Ovary (tissue), 9 donors: ENCODE measurements around the gene FNIP2. TPM values are rescaled to one million over a fixed set of nuclear protein-coding genes. Genes with fewer than 3 reads are reported as not detected.

ENCODE experiments used
- DNase-seq, 5 donors: peaks; one replicate each; pipeline ENCODE4 v3.0.0-alpha.2; 2019 to 2020
- H3K27ac ChIP-seq, 2 donors: fragments of 200-600 bp; one replicate each; pipeline versions ENCODE4 v1.5.1 to v1.8.0; 2019 to 2022
- H3K27me3 ChIP-seq: fragments of 200-600 bp; one replicate; pipeline ENCODE4 v1.8.0; 2022
- H3K36me3 ChIP-seq: fragments of 200-600 bp; sonication (generic); one replicate; pipeline ENCODE4 v1.5.1; 2019
- H3K4me1 ChIP-seq: one replicate; pipeline ENCODE4 v1.8.1; 2013; ENCODE audit warnings: mild to moderate bottlenecking, moderate library complexity; ENCODE audit not compliant: insufficient read depth
- H3K4me3 ChIP-seq: fragments of 200-600 bp; sonication (generic); one replicate; pipeline ENCODE4 v1.5.1; 2017
- H3K9me3 ChIP-seq, 2 donors: fragments of 200-600 bp in 1 of 2; sonication (generic) in 1 of 2; one replicate each; pipeline versions ENCODE4 v1.5.1 to v1.8.1; 2013 to 2019; ENCODE audit warnings: mild to moderate bottlenecking in 1 of 2, moderate library complexity in 1 of 2
- EP300 ChIP-seq: sonication (generic); formaldehyde crosslinking; IDR thresholded peaks from one replicate; pipeline ENCODE4 v1.6.1; 2017; ENCODE audit warnings: antibody characterized with exemption
- POLR2A ChIP-seq: fragments of 450-650 bp; IDR thresholded peaks from one replicate; pipeline ENCODE4 v1.6.1; 2017; ENCODE audit warnings: antibody characterized with exemption, mild to moderate bottlenecking, moderate library complexity
- WGBS, 3 donors: extraction: QIAGEN DNeasy Blood & Tissue Kit in 1 of 3; methylation state at CpG; one replicate each; pipeline versions ENCODE4 v1.1.5 to v1.1.7; 2013 to 2017; 5-methylcytosine and 5-hydroxymethylcytosine counted together
- intact Hi-C, 4 donors: fragments of 100-400 bp; cut with DNase I; formaldehyde crosslinking; loops; one replicate each; pipeline versions ENCODE4 v1.11.0 to v1.15.1; 2022 to 2023
- polyA plus RNA-seq, 2 donors: library from polyadenylated mRNA; stranded (reverse); fragments of 200-250 nt in 1 of 2; fragments of 350-450 nt in 1 of 2; fragmentation: Illumina TruSeq in 1 of 2; extraction: RNeasy Lipid Tissue Mini Kit (QIAGEN cat#74804) in 1 of 2; gene quantifications; one replicate each; pipeline ENCODE4 v1.2.3, GENCODE V29; 2013 to 2014
- total RNA-seq, 7 donors: library from RNA; depleted of rRNA in 2 of 7; stranded (reverse); fragments of >200 nt in 2 of 7; fragmentation: NEBNext Ultra II Directional in 3 of 7; extraction: Animal tissue kit (Norgen Biotek cat#: 25700) in 3 of 7; gene quantifications; one replicate each; pipeline versions ENCODE4 v1.1.0 to v1.2.4, GENCODE V29; 2016 to 2023
- TF ChIP-seq, protein P1 (sequence below), 3 donors: fragments of 450-650 bp in 2 of 3; fragments of 200-600 bp in 1 of 3; IDR thresholded peaks; one replicate each; pipeline versions ENCODE4 v1.5.1 to v1.8.0; 2016 to 2022; ENCODE audit warnings: antibody characterized with exemption in 3 of 3, mild to moderate bottlenecking in 1 of 3
- donor health status: DM: no; HTN: no; CAD: no; lungs with moderate emphysema.
- donor health status: DM: no; HTN: no; CAD: no.
- donor health status: Bipolar disorder and iron deficiency.
- donor health status: DM: yes; HTN: yes; CAD: no.
- donor health status: DM: no; HTN: no; CAD: no.
- donor health status: DM: yes; HTN: yes; CAD: no.

Gene FNIP2
- total and polyA plus RNA-seq, 9 donors: 6.1 to 34.1 (median 20.4) TPM

GRCh38 chr4:158884280-158884679, 115.5 kb downstream of the FNIP2 start:
- no peaks in the 10 kb centered on the region for H3K36me3 ChIP-seq
- no peaks in the 10 kb centered on the region for H3K27me3 ChIP-seq
- H3K4me3 ChIP-seq: no peak overlapping the region
- TF ChIP-seq, protein P1, sequence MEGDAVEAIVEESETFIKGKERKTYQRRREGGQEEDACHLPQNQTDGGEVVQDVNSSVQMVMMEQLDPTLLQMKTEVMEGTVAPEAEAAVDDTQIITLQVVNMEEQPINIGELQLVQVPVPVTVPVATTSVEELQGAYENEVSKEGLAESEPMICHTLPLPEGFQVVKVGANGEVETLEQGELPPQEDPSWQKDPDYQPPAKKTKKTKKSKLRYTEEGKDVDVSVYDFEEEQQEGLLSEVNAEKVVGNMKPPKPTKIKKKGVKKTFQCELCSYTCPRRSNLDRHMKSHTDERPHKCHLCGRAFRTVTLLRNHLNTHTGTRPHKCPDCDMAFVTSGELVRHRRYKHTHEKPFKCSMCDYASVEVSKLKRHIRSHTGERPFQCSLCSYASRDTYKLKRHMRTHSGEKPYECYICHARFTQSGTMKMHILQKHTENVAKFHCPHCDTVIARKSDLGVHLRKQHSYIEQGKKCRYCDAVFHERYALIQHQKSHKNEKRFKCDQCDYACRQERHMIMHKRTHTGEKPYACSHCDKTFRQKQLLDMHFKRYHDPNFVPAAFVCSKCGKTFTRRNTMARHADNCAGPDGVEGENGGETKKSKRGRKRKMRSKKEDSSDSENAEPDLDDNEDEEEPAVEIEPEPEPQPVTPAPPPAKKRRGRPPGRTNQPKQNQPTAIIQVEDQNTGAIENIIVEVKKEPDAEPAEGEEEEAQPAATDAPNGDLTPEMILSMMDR (IDR thresholded peaks at IDR 0.05): no peak
- TF ChIP-seq POLR2A: no peak
- TF ChIP-seq EP300: no peak
- DNase-seq: no peak
- H3K4me1 ChIP-seq: no peaks in the 10 kb centered on the region
- H3K27ac ChIP-seq: no peak overlapping the region
- intact Hi-C loops: no loop called here
- no peaks in the 10 kb centered on the region for H3K9me3 ChIP-seq
- WGBS, 3 donors: 72 to 82% (median 72%) methylated on average over 2 of the region's 2 CpGs

DNA sequence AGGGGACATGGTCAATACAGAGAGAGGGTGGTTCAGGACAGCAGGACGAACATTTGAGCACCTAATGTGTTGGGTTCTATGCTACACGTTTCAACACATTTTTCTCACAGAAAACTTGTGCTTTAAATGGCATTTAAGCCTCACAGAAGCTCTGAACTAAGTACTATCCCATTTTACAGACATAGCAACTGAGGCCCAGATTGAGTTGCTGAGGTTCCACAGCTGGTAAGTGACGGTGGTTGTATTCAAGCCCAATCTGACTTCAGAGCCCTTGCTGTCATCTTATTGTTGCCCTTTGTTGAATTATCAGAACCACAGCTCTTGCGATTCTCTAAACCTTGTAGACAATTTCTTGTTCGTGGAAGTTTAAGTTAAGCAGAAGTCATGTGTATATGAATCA, 116.7 kb downstream of the FNIP2 start:
- Histone ChIP-seq H3K36me3 (no peaks in the 10 kb centered on the region), H3K27ac (no peak overlapping the region), H3K4me1 (no peaks in the 10 kb centered on the region), H3K9me3 (no peaks in the 10 kb centered on the region), H3K27me3 (no peaks in the 10 kb centered on the region), H3K4me3 (no peak overlapping the region)
- no peak for DNase-seq
- WGBS, 3 donors: 92 to 94% (median 94%) methylated on average over 5 of the region's 5 CpGs
- intact Hi-C loops: no loop called here
- TF ChIP-seq EP300: no peak
- TF ChIP-seq, protein P1 (IDR thresholded peaks at IDR 0.05): no peak
- TF ChIP-seq POLR2A: no peak

- Histone ChIP-seq H3K9me3 (no peaks in the 10 kb centered on the region), H3K27me3 (no peaks in the 10 kb centered on the region), H3K4me3 (no peak overlapping the region), H3K36me3 (no peaks in the 10 kb centered on the region), H3K4me1 (no peaks in the 10 kb centered on the region), H3K27ac (no peak overlapping the region)
- no peak for DNase-seq
- WGBS, 3 donors: 95 to 98% (median 96%) methylated on average over 3 of the region's 3 CpGs
- intact Hi-C loops: no loop called here
- TF ChIP-seq POLR2A (no peak), EP300 (no peak)
- TF ChIP-seq, protein P1 (IDR thresholded peaks at IDR 0.05): no peak
These were observed 121.5 kb downstream of the FNIP2 start for GRCh38 chr4:158890294-158890693.

DNA sequence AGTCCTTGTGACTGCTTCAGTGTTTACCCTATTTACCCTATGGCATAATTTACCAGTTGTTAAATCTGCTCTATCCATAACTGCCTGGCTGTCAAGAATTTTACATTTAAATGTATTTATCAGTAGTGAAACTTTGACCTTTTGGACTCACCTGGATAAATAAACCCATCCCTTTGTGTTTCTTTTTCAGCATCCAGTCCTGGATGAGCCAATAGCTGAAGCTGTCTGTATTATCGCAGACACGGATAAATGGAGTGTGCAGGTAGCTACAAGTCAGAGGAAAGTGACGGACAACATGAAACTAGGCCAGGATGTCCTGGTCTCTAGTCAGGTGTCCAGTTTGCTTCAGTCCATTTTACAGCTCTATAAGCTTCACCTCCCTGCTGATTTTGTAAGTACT, 122.4 kb downstream of the FNIP2 start:
- TF ChIP-seq, protein P1 (IDR thresholded peaks at IDR 0.05): no peak
- TF ChIP-seq POLR2A (no peak), EP300 (no peak)
- no peaks in the 10 kb centered on the region for H3K9me3 ChIP-seq
- no peaks in the 10 kb centered on the region for H3K4me1 ChIP-seq
- no peaks in the 10 kb centered on the region for H3K27me3 ChIP-seq
- no peak overlapping the region for H3K27ac ChIP-seq
- 96 to 99% (median 98%) methylated on average over 3 of the region's 3 CpGs for WGBS, 3 donors
- no peak overlapping the region for H3K4me3 ChIP-seq
- no peaks in the 10 kb centered on the region for H3K36me3 ChIP-seq
- no peak for DNase-seq
- intact Hi-C loops: no loop called here

DNA sequence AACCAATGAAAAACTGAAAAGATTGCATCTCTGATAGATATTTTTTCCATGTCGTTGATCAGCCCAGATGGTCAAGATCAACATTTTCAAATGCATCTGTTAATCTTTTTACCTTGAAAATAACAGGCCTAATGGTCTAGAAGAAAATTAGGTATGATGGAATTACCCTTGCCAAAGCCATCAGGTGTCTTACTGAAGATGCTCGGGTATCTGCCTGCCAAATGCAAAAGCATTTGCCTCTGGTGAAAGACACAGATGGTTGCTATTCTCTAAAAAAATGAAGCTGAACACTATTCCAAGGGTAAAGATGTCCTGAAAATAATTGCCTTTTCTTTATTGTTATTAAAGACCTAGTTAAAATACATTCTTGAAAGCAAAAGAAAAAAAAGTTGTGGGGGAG, 126.0 kb downstream of the FNIP2 start:
- DNase-seq: no peak
- no peaks in the 10 kb centered on the region for H3K36me3 ChIP-seq

More for the DNA sequence above, 126.0 kb downstream of the FNIP2 start:
- intact Hi-C loops: no loop called here
- Histone ChIP-seq H3K27ac (no peak overlapping the region), H3K27me3 (no peaks in the 10 kb centered on the region), H3K9me3 (no peaks in the 10 kb centered on the region), H3K4me3 (no peak overlapping the region), H3K4me1 (no peaks in the 10 kb centered on the region)
- TF ChIP-seq, protein P1 (IDR thresholded peaks at IDR 0.05): no peak
- no peak for TF ChIP-seq EP300
- TF ChIP-seq POLR2A: no peak
- WGBS, 3 donors: 46 to 59% (median 58%) methylated on average over 2 of the region's 2 CpGs
